Chondrocyte (in vitro differentiated cells): Measurements from ENCODE around the gene RUNX2. TPM values are rescaled to one million over a fixed set of nuclear protein-coding genes. Genes with fewer than 3 reads are reported as not detected.

Experiments used
- DNase-seq: peaks from one replicate; pipeline ENCODE4 v3.0.0; 2021; ENCODE audit warnings: mixed read lengths, low spot score
- H3K27ac Mint-ChIP-seq: one replicate; pipeline ENCODE4 v1.8.0; 2021; ENCODE audit warnings: mild to moderate bottlenecking, moderate library complexity, mixed read lengths; ENCODE audit not compliant: unreplicated experiment
- H3K27me3 Mint-ChIP-seq: 2 replicates; pipeline ENCODE4 v1.8.0; 2021; ENCODE audit warnings: low read depth, mixed read lengths
- H3K36me3 Mint-ChIP-seq: 2 replicates; pipeline ENCODE4 v1.8.0; 2021; ENCODE audit warnings: low read depth, mixed read lengths
- H3K4me1 Mint-ChIP-seq: 2 replicates; pipeline ENCODE4 v1.8.0; 2021; ENCODE audit warnings: low read depth, mild to moderate bottlenecking, mixed read lengths
- H3K4me3 Mint-ChIP-seq: one replicate; pipeline ENCODE4 v1.8.0; 2021; ENCODE audit warnings: mild to moderate bottlenecking, moderate library complexity, mixed read lengths; ENCODE audit not compliant: unreplicated experiment
- H3K9me3 Mint-ChIP-seq: 2 replicates; pipeline ENCODE4 v1.8.0; 2021; ENCODE audit warnings: low read depth, mixed read lengths
- CTCF ChIP-seq: fragments of 200-600 bp; sonication (generic); IDR thresholded peaks from 2 replicates; pipeline ENCODE4 v1.5.0; 2021; ENCODE audit warnings: antibody characterized with exemption, mild to moderate bottlenecking, moderate library complexity
- total RNA-seq: library from RNA; stranded (reverse); gene quantifications from 3 replicates; pipeline ENCODE4 v1.2.1, GENCODE V29; 2021

The RUNX2 gene
- total RNA-seq, 1 donor from 2014 or later: 12.2 TPM

GRCh38 chr6:45675634-45676033, 347.5 kb downstream of the RUNX2 start:
- H3K36me3 Mint-ChIP-seq: no peaks in the 10 kb centered on the region
- no peak overlapping the region for H3K27ac Mint-ChIP-seq
- H3K4me1 Mint-ChIP-seq: peaks cover 30% of the 10 kb centered on the region
- no peak overlapping the region for H3K4me3 Mint-ChIP-seq
- no peaks in the 10 kb centered on the region for H3K9me3 Mint-ChIP-seq
- no peak for TF ChIP-seq CTCF
- no peak for DNase-seq
- no peaks in the 10 kb centered on the region for H3K27me3 Mint-ChIP-seq

- no peak for DNase-seq
- Mint-ChIP-seq H3K4me1 (peaks cover 30% of the 10 kb centered on the region), H3K4me3 (no peak overlapping the region), H3K27me3 (no peaks in the 10 kb centered on the region), H3K9me3 (peaks cover 3% of the 10 kb centered on the region), H3K27ac (no peak overlapping the region), H3K36me3 (no peaks in the 10 kb centered on the region)
- TF ChIP-seq CTCF: no peak
Observed at GRCh38 chr6:45676380-45676779, 348.2 kb downstream of the RUNX2 start.

- Mint-ChIP-seq H3K9me3 (peaks cover 11% of the 10 kb centered on the region), H3K27ac (peak overlapping the region; percentile 88), H3K4me3 (peak overlapping the region; percentile 53), H3K4me1 (peaks cover 30% of the 10 kb centered on the region), H3K36me3 (peaks cover 2% of the 10 kb centered on the region), H3K27me3 (no peaks in the 10 kb centered on the region)
- TF ChIP-seq CTCF: no peak
- DNase-seq: no peak
Observed at GRCh38 chr6:45677381-45678284, 349.5 kb downstream of the RUNX2 start.

GRCh38 chr6:45678285-45678607, 350.1 kb downstream of the RUNX2 start:
- peaks cover 30% of the 10 kb centered on the region for H3K4me1 Mint-ChIP-seq
- no peak for TF ChIP-seq CTCF
- H3K9me3 Mint-ChIP-seq: peaks cover 11% of the 10 kb centered on the region
- no peaks in the 10 kb centered on the region for H3K27me3 Mint-ChIP-seq
- DNase-seq: no peak
- peaks cover 2% of the 10 kb centered on the region for H3K36me3 Mint-ChIP-seq
- H3K27ac Mint-ChIP-seq: peak overlapping the region; percentile 88
- H3K4me3 Mint-ChIP-seq: no peak overlapping the region

GRCh38 chr6:45679163-45679562, 351.0 kb downstream of the RUNX2 start:
- Mint-ChIP-seq H3K27me3 (no peaks in the 10 kb centered on the region), H3K4me3 (no peak overlapping the region), H3K27ac (no peak overlapping the region), H3K4me1 (peaks cover 30% of the 10 kb centered on the region), H3K36me3 (peaks cover 2% of the 10 kb centered on the region), H3K9me3 (peaks cover 11% of the 10 kb centered on the region)
- no peak for DNase-seq
- no peak for TF ChIP-seq CTCF
